HG03378 (cell line): Measurements from ENCODE around the gene ATP2B1.

Experiments
- ATAC-seq: cut with Tn5 transposase; IDR thresholded peaks from one replicate; pipeline ENCODE4 v1.9.1; 2021; ENCODE audit warnings: mild to moderate bottlenecking, moderate library complexity; ENCODE audit not compliant: unreplicated experiment

Gene ATP2B1

DNA sequence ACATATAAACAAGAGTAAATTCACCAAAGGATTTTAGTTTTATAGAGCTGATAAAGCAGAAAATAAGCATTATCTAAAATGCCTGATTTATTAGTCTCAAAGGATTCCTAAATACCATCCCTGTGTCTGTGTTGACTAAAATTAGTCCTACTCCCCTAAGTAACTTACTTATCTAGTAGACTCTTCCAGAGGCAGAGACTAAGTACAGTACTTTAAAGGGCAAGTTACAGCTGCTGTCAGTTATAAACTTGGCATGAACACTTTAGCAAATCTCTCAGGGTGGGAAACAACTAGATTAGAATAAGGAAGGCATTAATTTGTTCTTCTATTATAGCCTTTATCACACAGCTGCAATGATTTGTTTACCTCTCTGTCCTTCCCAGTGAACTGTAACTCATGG lies 46.0 kb downstream of the ATP2B1 start:
- no peak for ATAC-seq

DNA sequence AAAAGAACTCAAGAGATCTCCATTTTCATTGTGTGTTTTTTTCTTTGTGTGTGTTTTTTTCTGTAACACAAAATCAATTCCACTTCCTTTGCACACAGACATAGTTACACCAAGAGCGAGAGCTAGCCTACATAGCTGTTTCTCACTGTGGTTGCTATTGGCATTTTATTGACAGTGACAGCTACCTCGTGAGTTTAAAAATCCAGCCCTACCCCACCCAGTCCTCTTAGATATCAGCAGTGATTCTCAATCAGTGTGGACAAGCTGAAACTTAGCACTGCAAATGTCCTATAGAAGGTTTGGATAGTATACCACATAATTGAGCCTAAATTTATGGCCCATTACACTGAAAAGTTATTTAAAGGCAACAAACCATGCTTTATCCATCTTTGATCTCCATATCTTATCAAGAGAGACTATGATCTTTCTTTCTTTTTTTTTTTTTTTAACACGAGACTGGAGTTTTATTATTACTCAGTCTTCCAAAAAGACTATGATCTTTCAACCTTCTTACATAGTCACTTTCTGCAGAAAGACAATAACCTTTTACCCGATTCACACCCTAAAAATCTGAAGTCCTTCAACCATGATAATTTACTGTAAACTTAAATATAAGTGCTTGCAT lies 46.8 kb downstream of the ATP2B1 start:
- ATAC-seq = no peak

DNA sequence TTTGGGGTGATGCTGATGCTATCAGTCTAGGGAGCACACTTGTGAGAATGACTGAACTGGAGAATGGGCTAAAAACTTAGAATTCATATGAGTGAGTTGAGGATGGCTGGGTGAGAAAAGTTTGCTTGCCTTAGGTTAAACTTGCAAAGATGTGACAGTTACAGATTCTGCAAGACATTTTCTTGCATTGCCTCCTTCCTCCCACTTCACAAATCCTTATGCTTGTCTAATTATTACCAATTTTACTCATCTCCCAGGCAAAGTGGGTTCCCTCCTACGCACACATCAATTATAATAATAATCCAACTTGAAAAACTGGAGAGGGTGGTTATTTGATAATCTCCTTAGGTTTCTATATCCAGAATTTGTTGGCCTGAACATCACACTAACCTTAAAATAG lies 50.9 kb downstream of the ATP2B1 start:
- no peak for ATAC-seq

DNA sequence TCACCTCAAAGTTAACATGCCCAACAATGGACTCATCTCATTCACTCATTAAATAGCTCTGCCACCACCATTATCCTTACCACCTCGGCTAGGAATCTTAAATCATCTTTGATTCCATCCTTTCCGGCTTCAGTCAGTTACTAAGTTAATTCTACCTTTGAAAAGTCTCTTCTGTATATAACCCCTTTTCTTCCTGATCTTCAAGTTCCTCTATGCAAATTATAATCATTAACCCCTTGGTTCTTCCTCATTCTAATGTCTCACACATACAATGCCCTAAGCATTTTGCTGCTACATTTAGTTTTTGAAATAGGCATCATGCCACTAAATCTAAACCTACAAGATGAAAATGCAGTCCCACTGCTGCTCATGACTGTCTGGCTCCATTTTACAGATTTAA lies 51.6 kb downstream of the ATP2B1 start:
- no peak for ATAC-seq

DNA sequence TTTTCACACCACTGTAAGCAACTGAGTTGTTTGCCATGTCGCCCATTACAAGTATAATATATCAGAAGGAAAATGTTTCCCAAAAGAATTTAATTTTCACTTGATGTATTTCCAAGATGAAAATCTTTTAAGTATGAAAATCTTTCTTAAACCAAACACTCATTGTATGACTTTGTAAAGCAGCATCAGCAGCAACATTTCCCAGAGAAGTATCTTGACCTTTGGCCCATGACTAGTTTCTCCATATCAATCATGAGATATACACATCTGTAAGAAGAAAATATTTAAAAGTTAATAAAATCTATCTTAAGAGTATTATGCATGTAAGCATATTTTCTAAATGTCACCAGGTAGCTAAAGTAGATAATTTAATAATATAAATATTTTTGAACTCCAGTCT lies 52.8 kb downstream of the ATP2B1 start:
- no peak for ATAC-seq

DNA sequence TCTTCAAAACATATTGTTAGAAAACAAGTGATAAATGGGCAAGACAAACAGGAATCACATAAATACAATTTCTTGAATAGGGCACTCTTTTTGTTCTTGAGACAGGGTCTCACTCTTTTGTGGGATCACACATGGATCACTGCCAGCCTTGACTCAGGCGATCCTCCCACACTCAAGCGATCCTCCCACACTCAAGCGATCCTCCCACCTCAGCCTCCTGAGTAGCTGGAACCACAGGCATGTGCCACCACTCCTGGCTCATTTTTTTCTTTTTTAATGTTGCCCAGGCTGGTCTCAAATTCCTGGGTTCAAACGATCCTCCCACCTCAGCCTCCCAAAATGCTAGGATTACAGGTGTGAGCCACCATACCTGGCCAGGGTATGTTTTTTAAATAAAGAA lies 57.4 kb downstream of the ATP2B1 start:
- ATAC-seq = no peak

DNA sequence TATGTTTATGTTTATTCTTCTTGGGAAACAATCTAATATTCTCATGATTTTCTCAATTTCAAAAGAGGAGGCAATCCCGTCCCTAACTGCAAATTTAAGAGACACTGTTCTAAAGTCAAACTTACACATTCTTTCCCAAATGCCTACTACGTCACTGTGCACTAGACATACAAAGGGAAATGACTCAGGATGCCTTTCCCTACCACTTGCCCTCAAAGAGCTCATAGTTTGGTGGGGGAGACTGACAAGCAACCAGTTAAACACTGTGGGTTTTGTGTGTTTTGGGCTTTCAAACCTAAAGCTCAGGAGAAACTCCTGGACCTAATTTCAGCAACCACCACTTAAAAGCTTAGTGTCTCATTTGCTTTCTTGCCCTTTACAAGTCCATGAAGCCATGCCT lies 58.4 kb downstream of the ATP2B1 start:
- no peak for ATAC-seq

DNA sequence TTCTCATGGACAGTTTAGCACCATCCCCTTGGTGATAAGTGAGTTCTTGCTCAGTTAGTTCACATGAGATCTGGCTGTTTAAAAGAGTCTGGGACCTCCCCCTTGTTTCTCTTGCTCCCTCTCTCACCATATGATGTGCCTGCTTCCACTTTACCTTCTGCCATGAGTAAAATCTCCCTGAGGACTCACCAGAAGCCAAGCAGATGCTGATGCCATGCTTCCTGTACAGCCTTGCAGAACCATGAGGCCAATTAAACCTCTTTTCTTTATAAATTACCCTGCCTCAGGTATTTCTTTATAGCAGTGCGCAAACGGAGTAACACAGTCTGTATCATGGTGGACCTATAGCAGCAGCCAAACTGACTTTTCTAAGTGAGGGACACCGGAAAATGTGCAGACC lies 58.8 kb downstream of the ATP2B1 start:
- no peak for ATAC-seq

DNA sequence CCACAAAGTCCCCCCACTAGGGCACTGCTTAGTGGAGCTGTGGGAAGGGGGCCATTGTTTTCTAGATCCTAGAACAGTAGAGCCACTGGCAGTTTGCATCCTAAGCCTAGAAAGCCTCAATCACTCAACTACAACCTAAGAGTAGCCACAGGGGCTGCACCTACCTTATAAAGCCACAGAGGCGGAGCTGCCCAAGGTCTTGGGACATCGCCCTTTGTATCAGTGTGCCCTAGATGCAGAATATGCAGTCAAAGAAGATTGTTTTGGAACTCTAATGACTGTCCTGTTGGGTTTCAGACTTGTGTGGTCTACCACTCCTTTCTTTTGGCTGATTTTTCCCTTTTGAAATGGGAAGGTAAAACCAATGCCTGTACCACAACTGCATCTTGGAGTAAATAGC lies 59.5 kb downstream of the ATP2B1 start:
- no peak for ATAC-seq

DNA sequence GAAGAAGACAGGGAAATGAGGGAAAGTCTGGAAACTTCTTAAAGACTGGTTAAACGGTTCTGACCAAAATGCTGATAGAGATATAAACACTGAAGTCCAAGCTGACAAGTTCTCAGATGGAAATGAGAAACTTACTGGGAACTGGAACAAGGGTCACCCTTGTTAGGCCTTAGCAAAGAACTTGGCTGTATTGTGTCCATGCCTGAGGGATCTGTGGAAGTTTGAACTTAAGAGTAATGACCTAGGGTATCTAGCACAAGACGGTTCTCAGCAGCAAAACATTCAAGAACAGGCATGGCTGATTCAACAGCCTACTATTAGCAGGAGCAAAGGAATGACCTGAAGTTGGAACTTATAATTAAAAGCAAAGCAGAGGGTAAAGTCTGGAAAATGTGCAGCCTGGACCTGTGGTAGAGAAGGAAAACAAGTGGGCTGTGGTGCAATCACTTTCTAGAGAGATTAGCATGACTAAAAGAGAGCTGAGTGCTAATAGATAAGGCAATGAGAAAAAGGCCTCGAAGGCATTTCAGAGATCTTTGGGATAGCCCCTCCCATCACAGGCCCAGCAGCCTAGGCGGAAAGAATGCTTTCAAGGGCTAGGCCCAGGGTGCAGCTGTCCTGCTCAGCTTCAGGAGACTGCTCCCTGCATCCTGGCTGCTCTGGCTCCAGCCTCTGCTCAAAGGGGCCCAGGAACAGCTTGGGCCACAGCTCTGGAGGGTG lies 60.3 kb downstream of the ATP2B1 start:
- no peak for ATAC-seq

DNA sequence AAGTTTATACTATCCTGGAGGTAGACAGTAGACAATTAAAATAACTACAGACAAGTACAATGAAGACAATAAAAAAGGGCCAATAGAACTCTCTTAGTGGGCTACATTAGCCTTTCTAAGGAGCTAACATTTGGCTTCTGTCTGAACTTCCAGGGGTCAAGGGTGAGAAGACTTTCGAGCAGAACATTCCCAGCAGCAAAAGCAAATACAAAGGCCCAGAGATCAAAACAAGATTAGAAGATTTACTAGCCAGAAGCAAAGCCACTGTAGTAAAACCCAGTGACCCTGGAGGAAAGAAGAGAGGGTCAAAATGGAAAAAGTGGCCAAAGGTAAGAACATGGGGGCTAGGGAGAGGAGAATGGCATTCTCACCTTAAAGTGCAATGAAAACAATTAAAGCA lies 63.2 kb downstream of the ATP2B1 start:
- ATAC-seq = no peak

DNA sequence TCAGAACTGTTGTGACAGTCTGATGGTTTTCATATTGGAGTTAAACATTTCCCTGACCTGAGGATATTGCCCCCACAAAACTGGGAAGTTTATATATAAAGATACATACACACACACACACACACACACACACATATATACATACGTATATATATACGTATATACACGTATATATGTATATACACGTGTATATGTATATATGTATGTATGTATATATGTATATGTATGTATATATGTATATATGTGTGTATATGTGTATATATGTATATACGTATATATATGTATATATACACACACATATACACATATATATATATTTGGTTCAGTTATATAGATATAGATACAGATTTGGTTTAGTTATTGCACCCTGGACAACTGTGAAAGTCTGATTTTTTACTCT lies 65.7 kb downstream of the ATP2B1 start:
- ATAC-seq = no peak

DNA sequence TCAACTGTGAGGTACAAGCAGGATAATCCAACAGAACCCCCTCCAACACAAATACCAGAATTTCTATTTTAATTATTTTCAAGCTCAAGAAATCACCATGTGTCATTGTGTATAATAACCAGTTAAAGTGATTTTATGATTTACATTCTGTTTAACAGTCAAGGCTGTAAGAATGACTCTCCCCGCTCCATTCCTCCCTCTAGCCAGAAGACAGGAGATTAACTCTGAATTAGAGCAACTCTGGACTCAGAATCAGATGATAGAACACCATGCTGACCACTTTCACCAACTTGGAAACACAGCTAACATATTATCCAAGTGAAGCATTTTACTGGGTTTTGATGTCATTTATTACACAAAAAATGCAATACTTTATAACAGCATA lies 71.9 kb downstream of the ATP2B1 start:
- no peak for ATAC-seq

DNA sequence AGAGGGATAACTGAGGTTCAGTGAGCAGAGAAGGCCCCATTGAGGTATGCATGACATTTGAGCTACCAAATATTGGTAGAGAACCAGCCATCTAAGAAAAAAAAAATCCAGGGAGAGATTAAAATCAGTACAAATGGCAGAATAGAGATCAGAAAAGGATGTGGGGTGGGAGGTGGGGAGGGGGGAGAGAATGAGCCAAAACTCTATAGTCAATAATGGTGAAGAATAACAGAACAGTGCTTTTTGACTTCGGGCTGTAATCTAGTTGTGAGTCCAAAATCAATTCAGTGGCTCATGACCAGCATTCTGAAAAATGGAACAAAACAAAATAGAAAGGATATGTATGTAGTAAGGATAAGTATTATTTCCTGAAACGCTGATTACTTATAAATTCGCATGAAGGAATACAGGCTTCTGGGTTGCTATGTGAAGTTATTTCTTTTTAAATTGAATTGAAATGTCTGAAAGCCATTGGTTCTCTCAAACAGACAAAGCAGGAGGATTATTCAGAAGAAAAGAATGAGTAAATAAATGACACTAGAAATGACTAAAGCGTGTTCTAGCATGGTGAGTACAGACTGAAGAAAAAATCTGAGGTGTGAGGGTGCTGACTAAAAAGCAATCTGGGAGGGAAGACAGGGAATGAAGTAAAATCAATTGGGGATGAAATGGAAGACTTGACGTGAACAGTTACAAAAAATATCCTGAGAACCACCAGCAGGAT lies 72.4 kb downstream of the ATP2B1 start:
- no peak for ATAC-seq

DNA sequence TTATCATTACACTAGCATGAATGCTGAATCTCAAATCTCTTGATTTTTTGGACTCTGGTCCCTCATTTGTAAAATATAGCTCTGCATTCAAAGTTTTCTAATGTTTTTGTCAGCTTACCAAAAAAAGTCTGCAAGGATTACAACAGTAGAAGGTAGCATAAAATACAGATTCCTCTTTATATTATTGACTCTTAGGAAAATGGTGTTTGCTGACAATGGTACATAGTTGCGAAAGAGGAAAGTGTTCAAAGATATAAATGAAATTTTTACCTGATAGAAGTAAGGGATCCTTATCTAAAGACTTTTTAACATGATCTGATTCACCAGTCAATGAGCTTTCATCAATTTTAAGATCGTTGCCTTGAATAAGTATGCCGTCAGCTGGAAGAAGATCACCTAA lies 74.1 kb downstream of the ATP2B1 start:
- no peak for ATAC-seq

DNA sequence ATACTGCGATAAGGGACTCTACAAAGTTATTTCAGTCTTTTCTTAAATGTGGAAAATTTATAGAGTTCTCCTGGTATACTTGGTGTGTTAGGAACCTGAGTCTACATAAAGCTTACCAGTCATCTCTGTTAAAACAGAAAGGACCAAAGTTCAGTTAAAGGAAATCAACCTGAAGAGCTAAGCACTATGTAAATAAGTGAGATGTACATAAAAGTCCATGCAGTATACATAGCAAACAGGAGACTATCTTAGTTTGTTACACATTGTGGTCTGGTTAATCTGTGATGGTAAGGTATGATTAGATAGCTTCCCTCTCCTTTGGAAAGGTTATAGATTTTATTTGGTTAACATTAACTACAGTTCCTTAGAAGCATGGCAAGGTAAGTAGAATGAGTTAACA lies 75.9 kb downstream of the ATP2B1 start:
- no peak for ATAC-seq

DNA sequence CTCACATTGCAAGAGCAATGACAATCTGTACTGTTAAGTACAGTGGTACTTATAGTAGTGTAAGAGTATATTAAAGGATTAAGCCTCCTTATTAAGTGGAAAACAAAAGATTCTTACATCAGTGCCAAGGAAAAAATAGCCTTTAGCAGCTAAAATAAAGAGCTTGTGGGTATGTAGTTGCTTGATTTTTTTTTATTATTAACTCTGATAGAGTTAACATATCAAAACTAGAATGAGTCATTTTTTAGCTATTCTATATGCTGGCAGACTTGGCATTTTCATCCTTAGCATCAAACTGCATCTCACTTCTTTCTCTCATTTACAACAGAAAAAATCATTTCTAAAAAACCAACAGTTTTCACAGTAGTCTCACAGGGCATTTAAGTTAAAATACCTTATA lies 86.5 kb downstream of the ATP2B1 start:
- no peak for ATAC-seq

DNA sequence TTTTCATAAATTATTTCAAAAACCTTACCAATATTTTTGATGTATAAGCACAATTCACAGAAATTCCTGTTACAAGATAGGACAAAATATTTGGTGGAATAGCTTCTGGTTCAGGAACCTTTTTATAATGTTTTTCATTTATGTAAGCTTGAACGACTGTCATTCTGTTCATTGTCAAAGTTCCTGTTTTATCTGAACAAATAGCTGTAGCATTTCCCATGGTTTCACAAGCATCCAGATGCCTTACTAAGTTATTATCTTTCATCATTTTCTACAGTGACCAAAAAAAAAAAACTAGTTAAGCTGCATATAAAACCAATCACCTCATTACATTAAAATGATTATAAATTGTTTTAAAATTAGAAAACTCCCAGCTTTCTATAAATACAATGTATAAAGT lies 87.1 kb downstream of the ATP2B1 start:
- ATAC-seq = no peak

DNA sequence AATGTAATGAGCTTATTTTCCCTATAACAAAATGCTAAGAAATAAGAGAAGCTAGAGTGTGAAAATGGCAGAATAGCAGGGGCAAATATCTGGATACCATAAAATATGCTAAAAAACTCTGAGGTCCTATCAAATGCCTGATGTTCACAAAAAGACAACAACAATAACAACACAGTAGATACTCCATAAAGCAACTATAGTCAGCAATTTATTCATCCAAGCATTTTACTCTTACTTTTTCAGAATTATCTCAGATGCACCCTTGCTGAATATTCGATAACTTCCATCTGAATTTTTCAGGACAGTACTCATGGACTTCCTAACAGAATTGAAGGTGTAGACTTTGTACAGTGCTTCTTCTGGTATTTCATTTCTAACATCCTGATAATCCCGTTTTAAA lies 88.9 kb downstream of the ATP2B1 start:
- no peak for ATAC-seq

DNA sequence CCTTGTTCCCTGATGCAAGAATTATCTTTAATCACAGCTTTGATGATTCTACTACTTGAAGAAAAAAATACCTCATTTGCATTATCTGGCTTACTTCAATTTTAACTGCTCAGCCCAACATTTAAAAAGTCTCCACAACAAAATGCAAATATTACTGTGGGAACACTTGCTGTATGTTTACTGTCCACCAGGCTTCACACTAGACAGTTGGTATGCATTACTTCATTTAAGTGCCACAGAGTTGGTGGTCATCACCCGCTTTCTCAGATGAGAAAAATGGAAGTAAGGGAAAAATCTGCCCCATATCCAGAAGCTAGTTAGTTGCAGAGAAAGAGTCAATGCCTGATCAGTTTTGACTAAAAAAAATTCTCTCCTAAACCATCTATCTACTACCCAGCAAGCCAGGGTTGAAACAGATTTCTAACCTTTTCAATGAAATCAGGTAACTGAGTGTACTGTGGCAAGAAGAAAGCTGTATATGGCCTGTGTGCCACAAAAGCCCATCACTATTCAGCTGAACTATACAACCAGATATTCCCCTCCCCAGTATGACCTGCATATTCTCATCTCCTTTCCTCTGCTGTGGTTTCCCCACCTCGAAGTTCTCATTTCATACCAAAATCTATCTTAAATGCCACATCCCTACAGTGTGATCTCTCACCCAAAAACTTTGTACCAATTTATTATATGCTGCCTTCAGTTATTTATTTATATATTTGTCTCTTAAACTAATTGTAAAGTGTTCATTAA lies 90.3 kb downstream of the ATP2B1 start:
- ATAC-seq = no peak

DNA sequence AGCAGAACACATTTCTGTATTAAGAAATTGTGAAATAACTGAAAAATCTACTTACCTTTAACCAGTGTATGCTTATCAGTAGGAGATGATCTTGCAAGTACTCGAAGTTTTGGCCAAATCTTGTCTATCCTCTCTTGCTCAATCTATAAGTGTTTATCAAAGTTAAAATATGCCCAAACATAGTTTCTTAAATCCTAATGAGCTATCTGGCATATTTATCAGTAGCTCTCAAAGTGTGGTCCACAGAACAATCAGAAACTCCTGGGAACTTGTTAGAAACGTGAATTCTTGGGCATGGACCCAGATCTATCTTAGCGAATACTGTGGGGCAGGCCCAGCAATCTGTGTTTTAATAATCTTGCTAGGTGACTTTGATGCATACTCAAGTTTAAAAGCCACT lies 98.3 kb downstream of the ATP2B1 start:
- ATAC-seq = no peak

DNA sequence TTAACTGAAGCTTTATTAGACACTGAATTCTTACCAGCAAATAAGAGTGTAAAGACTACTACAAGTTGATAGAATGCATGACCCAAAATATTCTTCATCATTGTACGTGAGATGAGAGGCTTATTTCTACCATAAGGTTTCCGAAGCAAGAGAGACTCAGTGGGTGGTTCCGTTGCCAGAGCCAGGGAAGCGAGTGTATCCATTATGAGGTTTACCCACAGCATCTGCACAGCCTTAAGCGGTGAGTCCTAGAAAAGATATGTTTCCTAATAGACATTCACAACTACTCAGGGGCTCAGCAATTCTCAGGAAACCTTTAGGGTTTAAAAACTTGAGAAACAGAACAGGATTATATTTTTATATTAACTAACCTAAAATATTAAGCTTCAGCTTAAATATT lies 105.0 kb downstream of the ATP2B1 start:
- ATAC-seq = no peak
